BJ (cell line): Measurements from ENCODE around the gene C1QL4. TPM values are rescaled to one million over a fixed set of nuclear protein-coding genes. Genes with fewer than 3 reads are reported as not detected.
"Not testable (repeated sequence)": the region's sequence is repeated elsewhere in the genome, so short reads cannot be mapped to it uniquely, and the experiment has no call there.

Experiments used
- CTCF ChIA-PET: fragments of 350-600 bp; formaldehyde crosslinking; extraction: SDS; loops from one replicate; lab custom pipeline; 2021; ENCODE audit warnings: antibody characterized with exemption, inconsistent platforms; lab: Yijun Ruan, JAX
- POLR2A ChIA-PET: fragments of 300-600 bp; sonication (Branson Sonifier 250); formaldehyde crosslinking; extraction: SDS; loops from one replicate; lab custom pipeline; 2021; ENCODE audit warnings: antibody characterized with exemption; lab: Charles Lee
- DNase-seq: peaks from one replicate; pipeline ENCODE4 v3.0.0-alpha.2; 2011; ENCODE audit warnings: low read depth
- H3K27me3 ChIP-seq: 2 replicates; pipeline ENCODE4 v1.6.0; 2011; ENCODE audit warnings: low read length; ENCODE audit not compliant: control insufficient read depth, insufficient read depth
- H3K36me3 ChIP-seq: 2 replicates; pipeline ENCODE4 v1.5.1; 2011; ENCODE audit warnings: low read length; ENCODE audit not compliant: control insufficient read depth, insufficient read depth
- H3K4me3 ChIP-seq: 2 replicates; pipeline ENCODE4 v1.5.1; 2011; ENCODE audit warnings: low read depth, mild to moderate bottlenecking, control low read depth, low read length
- polyA plus RNA-seq: library from polyadenylated mRNA; depleted of rRNA; stranded (reverse); fragments of >200 nt; gene quantifications from 2 replicates; pipeline ENCODE4 v1.2.3, GENCODE V29; 2011
- TF ChIP-seq, protein P1 (sequence below): IDR thresholded peaks from 2 replicates; pipeline ENCODE4 v1.5.1; 2011; ENCODE audit warnings: low read depth, mild to moderate bottlenecking, control low read depth, inconsistent platforms, low read length, moderate library complexity; ENCODE audit not compliant: insufficient read depth

C1QL4 gene
- polyA plus RNA-seq, 1 experiment, result not detected

DNA sequence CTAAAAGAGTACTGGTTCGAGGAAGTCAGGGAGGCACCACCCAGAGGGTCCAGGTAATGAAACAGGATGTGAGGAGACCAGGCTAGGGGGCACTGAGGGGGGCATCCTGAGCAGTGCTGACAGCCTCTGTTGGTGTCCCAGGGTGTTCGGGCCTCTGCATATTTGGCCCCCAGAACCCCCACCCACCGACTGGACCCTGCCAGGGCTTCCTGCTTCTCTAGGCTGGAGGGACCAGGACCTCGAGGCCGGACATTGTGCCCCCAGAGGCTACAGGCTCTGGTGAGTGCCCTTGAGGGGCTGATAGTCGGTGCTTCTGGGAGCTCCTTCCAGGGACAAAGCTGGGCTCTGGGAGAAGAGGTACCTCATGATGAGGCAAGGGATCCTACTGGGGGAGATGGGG, 11.4 kb downstream of the C1QL4 start:
- ChIA-PET CTCF (interaction anchor here (1.0 to 2.1 kb wide), 5 partner anchors 12 to 255 kb away, joined by 3 to 9 read pairs (median 3); partner anchors contain the start of gene C1QL4), POLR2A (no interaction called here)
- TF ChIP-seq, protein P1, sequence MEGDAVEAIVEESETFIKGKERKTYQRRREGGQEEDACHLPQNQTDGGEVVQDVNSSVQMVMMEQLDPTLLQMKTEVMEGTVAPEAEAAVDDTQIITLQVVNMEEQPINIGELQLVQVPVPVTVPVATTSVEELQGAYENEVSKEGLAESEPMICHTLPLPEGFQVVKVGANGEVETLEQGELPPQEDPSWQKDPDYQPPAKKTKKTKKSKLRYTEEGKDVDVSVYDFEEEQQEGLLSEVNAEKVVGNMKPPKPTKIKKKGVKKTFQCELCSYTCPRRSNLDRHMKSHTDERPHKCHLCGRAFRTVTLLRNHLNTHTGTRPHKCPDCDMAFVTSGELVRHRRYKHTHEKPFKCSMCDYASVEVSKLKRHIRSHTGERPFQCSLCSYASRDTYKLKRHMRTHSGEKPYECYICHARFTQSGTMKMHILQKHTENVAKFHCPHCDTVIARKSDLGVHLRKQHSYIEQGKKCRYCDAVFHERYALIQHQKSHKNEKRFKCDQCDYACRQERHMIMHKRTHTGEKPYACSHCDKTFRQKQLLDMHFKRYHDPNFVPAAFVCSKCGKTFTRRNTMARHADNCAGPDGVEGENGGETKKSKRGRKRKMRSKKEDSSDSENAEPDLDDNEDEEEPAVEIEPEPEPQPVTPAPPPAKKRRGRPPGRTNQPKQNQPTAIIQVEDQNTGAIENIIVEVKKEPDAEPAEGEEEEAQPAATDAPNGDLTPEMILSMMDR, result no peak
- DNase-seq, result no peak
- H3K36me3 ChIP-seq, result no peaks in the 10 kb centered on the region
- no peak overlapping the region for H3K4me3 ChIP-seq
- H3K27me3 ChIP-seq, result no peaks in the 10 kb centered on the region

DNA sequence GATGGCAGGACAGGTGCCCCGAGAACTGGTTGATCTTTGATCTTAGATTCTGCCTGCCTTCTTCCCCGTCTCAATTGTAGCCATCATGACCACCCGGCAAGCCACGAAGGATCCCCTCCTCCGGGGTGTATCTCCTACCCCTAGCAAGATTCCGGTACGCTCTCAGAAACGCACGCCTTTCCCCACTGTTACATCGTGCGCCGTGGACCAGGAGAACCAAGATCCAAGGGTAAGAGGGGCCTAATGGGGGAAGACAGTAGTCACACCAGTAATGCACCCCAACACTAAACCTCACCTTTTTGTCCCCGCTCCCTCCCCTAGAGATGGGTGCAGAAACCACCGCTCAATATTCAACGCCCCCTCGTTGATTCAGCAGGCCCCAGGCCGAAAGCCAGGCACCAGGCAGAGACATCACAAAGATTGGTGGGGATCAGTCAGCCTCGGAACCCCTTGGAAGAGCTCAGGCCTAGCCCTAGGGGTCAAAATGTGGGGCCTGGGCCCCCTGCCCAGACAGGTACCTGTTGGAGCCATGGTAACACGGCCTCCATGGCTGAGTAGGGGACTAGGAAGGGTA, 13.4 kb downstream of the C1QL4 start:
- H3K4me3 ChIP-seq, result peak overlapping the region; percentile 56
- no peak for DNase-seq
- no peaks in the 10 kb centered on the region for H3K36me3 ChIP-seq
- H3K27me3 ChIP-seq, result no peaks in the 10 kb centered on the region
- TF ChIP-seq, protein P1, result no peak
- ChIA-PET CTCF (interaction anchor here (1.6 to 2.7 kb wide), 5 partner anchors 8 to 235 kb away, joined by 4 to 23 read pairs (median 7); partner anchors contain the start of gene C1QL4), POLR2A (interaction anchor here (0.6 to 0.7 kb wide), 2 partner anchors 10 to 43 kb away, joined by 3 read pairs; partner anchors contain the start of gene SPATS2)

DNA sequence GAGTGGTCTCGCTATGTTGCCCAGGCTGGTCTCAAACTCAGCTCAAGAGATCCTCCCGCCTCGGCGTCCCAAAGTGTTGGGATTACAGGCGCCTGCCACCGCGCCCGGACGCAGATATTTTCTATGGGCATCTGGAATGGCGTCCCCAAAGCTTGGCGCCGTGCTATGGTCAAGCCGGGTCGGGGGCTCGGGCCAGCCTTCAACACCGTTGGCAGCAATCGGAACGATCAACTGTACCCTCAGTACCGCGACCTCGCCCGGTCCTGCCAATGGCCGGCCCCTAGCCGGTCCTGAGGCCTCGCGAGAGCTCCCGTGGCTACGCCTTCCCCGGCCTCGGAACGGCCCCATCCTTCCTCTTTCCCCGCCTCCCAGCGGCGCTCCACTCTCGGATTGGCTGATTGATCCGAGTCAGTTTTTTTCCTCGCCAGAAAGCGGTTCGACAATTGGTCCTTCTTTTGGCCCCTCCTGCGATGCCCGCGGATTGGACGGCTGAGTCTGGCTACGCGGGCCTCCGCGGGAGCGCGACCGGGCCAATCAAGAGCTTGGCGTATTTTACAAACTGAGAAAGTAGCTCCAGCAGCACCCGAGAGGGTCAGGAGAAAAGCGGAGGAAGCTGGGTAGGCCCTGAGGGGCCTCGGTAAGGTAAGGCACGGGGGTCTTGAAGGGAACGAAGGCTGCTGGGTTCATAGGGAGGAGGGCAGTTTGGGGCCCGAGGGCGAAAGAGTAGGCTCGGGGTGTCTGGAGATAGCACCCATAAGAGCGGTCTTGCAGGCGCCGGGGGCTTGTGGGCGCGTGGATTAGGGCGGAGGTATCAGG, 14.1 kb downstream of the C1QL4 start, which contains the start of gene TROAP:
TSS of gene TROAP (plus strand) at position 548 of the 816 bp plus-strand sequence. CDS start 354 bp downstream, outside the sequence.
- CTCF ChIA-PET, result interaction anchor here (0.7 to 2.7 kb wide), 10 partner anchors 9 to 235 kb away, joined by 3 to 23 read pairs (median 6); partner anchors contain the start of gene C1QL4
- TF ChIP-seq, protein P1, result no peak
- peak; percentile 91 for DNase-seq
- Histone ChIP-seq H3K27me3 (no peaks in the 10 kb centered on the region), H3K4me3 (peak within 1 kb of the TSS; percentile 57), H3K36me3 (no peaks in the 10 kb centered on the region)
- POLR2A ChIA-PET, result interaction anchor here (0.6 to 0.7 kb wide), 4 partner anchors 9 to 233 kb away, joined by 3 read pairs; partner anchors contain the start of gene SPATS2

DNA sequence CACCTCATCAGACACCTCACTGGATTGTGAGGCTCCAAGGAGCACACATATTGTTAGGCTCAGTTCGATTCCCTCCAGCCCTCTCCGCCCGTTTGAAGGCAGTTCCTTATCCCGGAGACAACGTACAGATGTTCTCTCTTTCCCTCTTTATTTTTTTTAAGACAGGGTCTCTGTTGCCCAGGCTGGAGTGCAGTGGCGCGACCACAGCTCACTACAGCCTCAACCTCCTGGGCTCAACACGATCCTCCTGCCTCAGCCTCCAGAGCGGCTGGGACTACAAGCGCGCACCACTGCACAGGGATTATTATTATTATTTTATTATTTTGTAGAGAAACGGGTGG, 14.7 kb downstream of the C1QL4 start:
- no peak for DNase-seq
- TF ChIP-seq, protein P1, result no peak
- Histone ChIP-seq H3K36me3 (no peaks in the 10 kb centered on the region), H3K27me3 (no peaks in the 10 kb centered on the region), H3K4me3 (peak overlapping the region; percentile 57)
- ChIA-PET POLR2A (interaction anchor here (0.6 kb wide), 2 partner anchors 47 to 234 kb away, joined by 3 read pairs; no protein-coding TSS in a partner anchor), CTCF (interaction anchor here (1.0 to 2.7 kb wide), 8 partner anchors 9 to 234 kb away, joined by 4 to 23 read pairs (median 6); partner anchors contain the start of gene C1QL4)

DNA sequence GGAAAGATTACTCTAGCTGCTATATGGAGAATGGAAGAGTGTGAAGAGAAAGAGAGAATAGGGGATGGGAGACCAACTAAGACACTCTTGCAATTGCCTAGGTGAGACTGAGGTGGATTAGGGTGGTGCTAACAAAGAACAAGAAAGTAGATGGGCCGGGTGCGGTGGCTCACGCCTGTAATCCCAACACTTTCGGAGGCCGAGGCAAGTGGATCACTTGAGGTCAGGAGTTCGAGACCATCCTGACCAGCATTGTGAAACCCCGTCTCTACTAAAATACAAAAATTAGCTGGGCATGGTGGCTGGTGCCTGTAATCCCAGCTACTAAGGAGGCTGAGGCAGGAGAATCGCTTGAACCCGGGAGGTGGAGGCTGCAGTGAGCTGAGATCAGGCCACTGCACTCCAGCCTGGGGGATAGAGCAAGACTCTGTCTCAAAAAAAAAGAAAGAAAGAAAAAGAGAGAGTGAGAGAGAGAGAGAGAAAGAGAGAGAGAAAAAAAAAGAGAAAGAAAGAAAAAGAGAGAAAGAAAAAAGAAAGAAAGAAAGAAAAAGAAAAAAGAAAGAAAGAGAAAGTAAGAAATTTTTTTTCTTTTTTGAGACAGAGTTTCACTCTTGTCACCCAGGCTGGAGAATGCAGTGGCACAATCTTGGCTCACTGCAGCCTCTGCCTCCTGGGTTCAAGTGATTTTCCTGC, 16.4 kb downstream of the C1QL4 start:
- POLR2A ChIA-PET, H3K27me3 ChIP-seq, H3K36me3 ChIP-seq, DNase-seq, H3K4me3 ChIP-seq: not testable (repeated sequence)
- CTCF ChIA-PET, result interaction anchor here (0.7 to 2.7 kb wide), 3 partner anchors 16 to 68 kb away, joined by 3 to 16 read pairs (median 3); partner anchors contain the start of gene C1QL4

DNA sequence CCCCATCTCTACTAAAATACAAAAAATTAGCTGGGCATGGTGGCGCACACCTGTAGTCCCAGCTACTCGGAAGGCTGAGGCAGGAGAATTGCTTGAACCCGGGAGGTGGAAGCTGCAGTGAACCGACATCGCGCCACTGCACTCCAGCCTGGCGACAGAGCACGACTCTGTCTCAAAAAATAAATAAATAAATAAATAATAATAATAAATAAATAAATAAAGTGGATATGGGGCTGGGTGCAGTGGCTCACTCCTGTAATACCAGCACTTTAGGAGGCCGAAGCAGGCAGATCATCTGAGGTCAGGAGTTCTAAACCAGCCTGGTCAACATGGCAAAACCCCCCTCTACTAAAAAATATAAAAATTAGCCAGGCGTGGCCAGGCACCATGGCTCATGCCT, 19.9 kb downstream of the C1QL4 start:
- POLR2A ChIA-PET, H3K36me3 ChIP-seq, DNase-seq, H3K4me3 ChIP-seq, H3K27me3 ChIP-seq: not testable (repeated sequence)
- CTCF ChIA-PET, result interaction anchor here (0.6 kb wide), 1 partner anchor 15 kb away, joined by 3 read pairs; no protein-coding TSS in a partner anchor
